GM10266 (cell line): ENCODE measurements around the gene DGAT2.

ENCODE experiments used
- DNase-seq: peaks from one replicate; pipeline ENCODE4 v3.0.0; 2012; ENCODE audit errors: extremely low spot score
- TF ChIP-seq, protein P1 (sequence below): IDR thresholded peaks from 2 replicates; pipeline ENCODE4 v1.5.1; 2012; ENCODE audit warnings: mild to moderate bottlenecking, low read depth; ENCODE audit not compliant: control insufficient read depth, insufficient read depth; ENCODE audit errors: missing control alignments

DGAT2 gene

DNA sequence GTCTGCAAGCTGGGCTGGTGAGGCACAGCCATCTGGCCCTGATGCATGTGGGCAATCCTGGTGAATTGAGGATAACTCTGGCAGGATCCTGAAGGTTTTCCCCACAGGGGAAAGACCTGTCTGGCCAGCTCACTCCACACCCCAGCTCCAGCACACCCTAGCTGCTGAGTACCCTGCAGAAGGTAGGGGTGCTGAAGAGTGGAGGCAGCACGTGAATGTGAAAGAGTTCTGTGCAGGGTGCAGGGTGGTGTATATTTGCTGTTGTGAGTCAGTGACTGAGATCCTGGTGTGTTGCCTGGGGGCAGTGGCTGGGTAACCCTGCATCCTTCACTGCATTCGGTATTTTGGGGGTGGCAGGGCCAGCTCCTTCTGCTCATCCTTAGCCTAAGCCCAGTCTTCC, 22.4 kb downstream of the DGAT2 start:
- no peak for DNase-seq
- TF ChIP-seq, protein P1, sequence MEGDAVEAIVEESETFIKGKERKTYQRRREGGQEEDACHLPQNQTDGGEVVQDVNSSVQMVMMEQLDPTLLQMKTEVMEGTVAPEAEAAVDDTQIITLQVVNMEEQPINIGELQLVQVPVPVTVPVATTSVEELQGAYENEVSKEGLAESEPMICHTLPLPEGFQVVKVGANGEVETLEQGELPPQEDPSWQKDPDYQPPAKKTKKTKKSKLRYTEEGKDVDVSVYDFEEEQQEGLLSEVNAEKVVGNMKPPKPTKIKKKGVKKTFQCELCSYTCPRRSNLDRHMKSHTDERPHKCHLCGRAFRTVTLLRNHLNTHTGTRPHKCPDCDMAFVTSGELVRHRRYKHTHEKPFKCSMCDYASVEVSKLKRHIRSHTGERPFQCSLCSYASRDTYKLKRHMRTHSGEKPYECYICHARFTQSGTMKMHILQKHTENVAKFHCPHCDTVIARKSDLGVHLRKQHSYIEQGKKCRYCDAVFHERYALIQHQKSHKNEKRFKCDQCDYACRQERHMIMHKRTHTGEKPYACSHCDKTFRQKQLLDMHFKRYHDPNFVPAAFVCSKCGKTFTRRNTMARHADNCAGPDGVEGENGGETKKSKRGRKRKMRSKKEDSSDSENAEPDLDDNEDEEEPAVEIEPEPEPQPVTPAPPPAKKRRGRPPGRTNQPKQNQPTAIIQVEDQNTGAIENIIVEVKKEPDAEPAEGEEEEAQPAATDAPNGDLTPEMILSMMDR: no peak

DNA sequence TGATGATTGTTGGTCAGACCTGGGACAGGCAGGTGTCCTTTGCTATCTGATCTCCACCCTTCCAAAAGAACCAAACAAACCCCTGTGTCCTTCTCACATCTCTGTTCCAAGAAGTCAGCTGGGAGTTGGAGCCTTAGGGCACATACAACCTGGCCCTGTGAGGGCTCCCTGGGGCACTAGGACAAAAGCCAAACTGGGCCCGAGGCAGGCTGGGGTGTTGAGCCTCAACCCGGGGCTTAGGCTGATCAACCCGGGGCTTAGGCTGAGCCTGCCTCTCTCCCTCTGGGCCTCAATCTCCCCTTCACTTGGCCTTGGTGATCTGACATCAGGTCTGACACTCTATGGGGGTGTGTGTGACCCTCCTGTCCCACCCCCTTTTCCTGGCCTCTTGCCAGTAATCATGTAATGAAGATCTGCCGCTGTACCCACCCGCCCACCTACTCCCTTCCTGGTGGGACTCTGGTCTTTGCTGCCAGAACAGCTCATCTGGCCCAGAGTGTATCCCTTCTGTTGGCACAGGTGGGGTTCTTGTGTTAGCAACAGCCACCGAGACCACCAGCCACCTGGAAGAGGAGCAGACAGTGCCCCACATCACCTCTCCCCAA, 23.7 kb downstream of the DGAT2 start:
- TF ChIP-seq, protein P1: no peak
- DNase-seq: no peak

DNA sequence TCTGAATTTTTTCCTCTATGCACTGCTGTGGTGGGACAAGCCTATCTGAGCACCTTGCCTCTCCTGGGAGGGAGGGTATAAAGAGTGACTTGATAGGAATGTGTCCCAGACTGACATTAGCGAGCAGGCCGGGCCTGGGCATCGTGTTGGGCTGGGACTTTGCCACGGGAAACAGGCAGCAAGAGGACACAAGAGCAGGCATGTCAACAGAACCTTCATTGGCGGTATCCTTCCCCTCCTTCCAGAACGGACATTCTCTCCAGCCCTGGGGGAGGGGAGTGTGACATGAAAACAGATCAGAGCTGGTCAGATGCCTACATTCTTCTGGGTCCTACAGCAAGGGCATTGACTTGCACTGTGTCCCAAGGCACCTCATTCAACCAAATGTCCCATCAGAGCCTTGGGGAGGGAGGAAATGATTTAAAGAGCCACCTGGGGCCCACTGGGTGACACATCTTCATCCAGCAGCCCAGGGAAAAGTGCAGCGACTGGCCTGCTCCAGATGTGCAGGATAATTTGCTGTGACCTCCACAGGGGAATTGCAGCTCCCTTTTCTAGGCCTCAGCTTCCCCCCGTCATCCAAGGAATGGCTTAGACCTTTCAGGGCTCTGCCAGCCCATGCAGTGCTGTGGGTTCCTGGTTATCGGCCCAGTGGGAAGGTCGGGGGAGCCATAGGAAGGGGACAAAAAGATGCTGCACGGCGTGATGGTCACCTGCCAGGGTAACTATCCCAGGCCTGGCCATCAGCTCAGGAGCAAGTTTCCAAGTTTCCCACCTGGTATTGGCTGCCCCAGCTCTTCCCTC, 24.6 kb downstream of the DGAT2 start:
- TF ChIP-seq, protein P1: no peak
- DNase-seq: no peak

DNA sequence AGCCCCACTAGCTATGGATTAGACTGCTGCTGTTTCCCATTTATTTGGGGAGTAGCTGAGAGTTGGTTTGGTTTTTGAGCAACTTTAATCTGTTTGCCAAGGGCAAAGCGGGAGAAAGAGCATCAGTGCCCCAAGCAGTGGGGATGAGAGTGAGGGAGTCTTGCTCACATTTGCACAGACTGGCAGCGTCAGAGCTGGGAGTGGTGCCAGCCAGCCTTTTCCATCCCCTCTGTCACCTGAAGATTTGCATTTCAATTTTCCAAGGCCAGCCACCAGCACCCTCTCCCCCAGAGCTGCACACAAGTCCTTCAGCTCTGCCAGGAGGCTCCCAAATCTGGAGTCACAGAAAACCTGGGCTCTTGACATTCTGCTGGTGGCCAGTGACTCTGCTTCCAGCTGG, 25.4 kb downstream of the DGAT2 start:
- TF ChIP-seq, protein P1: no peak

DNA sequence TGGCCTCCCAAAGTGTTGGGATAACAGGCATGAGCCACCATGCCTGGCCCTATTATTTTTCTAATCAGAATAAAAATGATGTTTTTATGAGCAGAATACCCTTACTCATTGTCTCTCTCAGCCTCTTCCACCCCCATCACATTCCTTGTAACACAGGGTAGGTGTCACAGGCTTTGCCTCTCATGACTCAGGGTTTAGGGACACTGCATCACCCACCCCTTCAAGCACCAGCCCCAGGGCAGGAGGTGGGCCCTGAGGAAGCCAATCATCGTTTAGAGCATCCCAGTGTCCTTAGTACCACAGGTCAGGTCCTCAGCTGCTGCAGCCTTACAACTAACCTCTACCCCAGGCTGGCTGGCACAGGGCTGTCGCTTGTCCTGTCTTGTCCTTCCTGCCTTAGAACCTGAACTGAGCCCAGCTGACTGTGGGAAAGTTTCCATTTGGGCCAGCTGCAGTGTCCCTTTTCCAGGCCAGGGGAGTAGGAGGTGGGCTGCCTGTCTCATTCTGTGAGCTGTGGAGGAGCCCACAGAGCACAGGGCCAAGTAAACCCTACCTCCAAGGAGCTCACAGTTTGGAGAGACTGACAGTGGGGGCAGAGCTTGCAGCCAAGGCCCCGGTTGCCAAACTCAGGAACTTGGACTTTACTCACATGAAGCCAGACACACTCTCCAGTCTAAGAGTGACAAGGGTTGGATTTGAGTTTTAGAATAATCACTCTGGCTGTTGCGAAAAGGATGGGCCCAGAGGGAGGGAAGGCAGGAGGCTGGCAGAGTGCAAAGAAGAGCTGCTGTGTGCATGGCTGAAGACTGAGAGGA, 26.9 kb downstream of the DGAT2 start:
- DNase-seq: no peak
- TF ChIP-seq, protein P1: no peak

More for the DNA sequence above, 25.4 kb downstream of the DGAT2 start:
- DNase-seq: no peak

DNA sequence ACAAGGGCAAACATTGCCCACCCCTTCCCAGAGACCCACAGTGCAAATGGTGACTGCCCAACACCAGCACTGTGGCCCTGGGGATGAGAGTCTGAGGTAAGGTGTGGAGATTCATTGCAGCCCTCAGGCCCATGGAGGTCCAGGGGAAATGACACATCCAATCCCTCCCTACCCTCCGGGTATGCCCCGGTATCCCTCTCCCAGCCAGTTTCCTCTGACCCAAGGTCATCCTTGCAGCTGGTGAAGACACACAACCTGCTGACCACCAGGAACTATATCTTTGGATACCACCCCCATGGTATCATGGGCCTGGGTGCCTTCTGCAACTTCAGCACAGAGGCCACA, 27.5 kb downstream of the DGAT2 start:
- TF ChIP-seq, protein P1: no peak

More for the DNA sequence above, 27.5 kb downstream of the DGAT2 start:
- no peak for DNase-seq
